SK-N-SH treated with all-trans-retinoic acid at 6 μM for 48 hours (cell line): ENCODE data around the gene PREP.

Experiments used
- ATAC-seq: fragments of 200-7000 bp; cut with Tn5 transposase; 3 replicates; pipeline ENCODE4 v1.9.1; 2020; ENCODE audit warnings: mild to moderate bottlenecking, moderate library complexity
- CREB5 ChIP-seq: fragments of 250-450 bp; sonication (Bioruptor Pico); IDR thresholded peaks from 2 replicates; pipeline ENCODE4 v1.5.1; 2020; ENCODE audit warnings: low read depth, mild to moderate bottlenecking, moderate library complexity
- ESRRG ChIP-seq: fragments of 250-450 bp; sonication (Bioruptor Pico); IDR thresholded peaks from 2 replicates; pipeline ENCODE4 v1.6.1; 2021; ENCODE audit warnings: mild to moderate bottlenecking
- GLIS3 ChIP-seq: fragments of 250-450 bp; sonication (Bioruptor Pico); IDR thresholded peaks from 2 replicates; pipeline ENCODE4 v1.5.0; 2020; ENCODE audit warnings: mild to moderate bottlenecking, moderate library complexity
- OSR1 ChIP-seq: fragments of 250-450 bp; sonication (Bioruptor Pico); IDR thresholded peaks from 2 replicates; pipeline ENCODE4 v1.8.0; 2022; ENCODE audit warnings: moderate library complexity, mild to moderate bottlenecking, inconsistent platforms
- PATZ1 ChIP-seq: fragments of 250-450 bp; sonication (Bioruptor Pico); IDR thresholded peaks from 2 replicates; pipeline ENCODE4 v1.8.0; 2020; ENCODE audit warnings: mild to moderate bottlenecking, moderate library complexity, borderline replicate concordance
- PPARA ChIP-seq: fragments of 250-450 bp; sonication (Bioruptor Pico); IDR thresholded peaks from 2 replicates; pipeline ENCODE4 v1.5.0; 2020; ENCODE audit warnings: mild to moderate bottlenecking, borderline replicate concordance
- RARB ChIP-seq: fragments of 250-450 bp; sonication (Bioruptor Pico); IDR thresholded peaks from 2 replicates; pipeline ENCODE4 v1.8.0; 2021; ENCODE audit warnings: mild to moderate bottlenecking, moderate library complexity
- SNAI2 ChIP-seq: fragments of 250-450 bp; sonication (Bioruptor Pico); IDR thresholded peaks from 2 replicates; pipeline ENCODE4 v1.5.0; 2020; ENCODE audit warnings: mild to moderate bottlenecking, moderate library complexity
- TCF4 ChIP-seq: fragments of 250-450 bp; sonication (Bioruptor Pico); IDR thresholded peaks from 2 replicates; pipeline ENCODE4 v1.8.0; 2021; ENCODE audit warnings: mild to moderate bottlenecking, moderate library complexity, borderline replicate concordance
- TOX ChIP-seq: fragments of 250-450 bp; sonication (Bioruptor Pico); IDR thresholded peaks from 2 replicates; pipeline ENCODE4 v1.8.0; 2021; ENCODE audit warnings: mild to moderate bottlenecking, moderate library complexity, borderline replicate concordance
- ZC3H10 ChIP-seq: fragments of 250-450 bp; sonication (Bioruptor Pico); IDR thresholded peaks from 2 replicates; pipeline ENCODE4 v1.5.1; 2021; ENCODE audit warnings: mild to moderate bottlenecking, moderate library complexity
- ZFP3 ChIP-seq: fragments of 250-450 bp; sonication (Bioruptor Pico); IDR thresholded peaks from 2 replicates; pipeline ENCODE4 v1.5.0; 2020; ENCODE audit warnings: mild to moderate bottlenecking, moderate library complexity
- ZNF565 ChIP-seq: fragments of 450-650 bp; formaldehyde crosslinking; conservative IDR thresholded peaks from 2 replicates; pipeline ENCODE4 v1.5.0; 2020; ENCODE audit warnings: low read depth, mild to moderate bottlenecking, moderate library complexity
- ZNF70 ChIP-seq: fragments of 450-650 bp; formaldehyde crosslinking; IDR thresholded peaks from 2 replicates; pipeline ENCODE4 v1.5.0; 2020; ENCODE audit warnings: mild to moderate bottlenecking, moderate library complexity
- ZNF8 ChIP-seq: fragments of 450-650 bp; formaldehyde crosslinking; IDR thresholded peaks from 2 replicates; pipeline ENCODE4 v1.5.0; 2020; ENCODE audit warnings: mild to moderate bottlenecking, moderate library complexity
- TF ChIP-seq, protein P1 (sequence below): fragments of 250-450 bp; sonication (Bioruptor Pico); IDR thresholded peaks from 2 replicates; pipeline ENCODE4 v1.8.0; 2021; ENCODE audit warnings: low read depth, mild to moderate bottlenecking, moderate library complexity, borderline replicate concordance
- TF ChIP-seq, protein P2 (sequence below): fragments of 250-450 bp; sonication (Bioruptor Pico); IDR thresholded peaks from 2 replicates; pipeline ENCODE4 v1.5.1; 2021; ENCODE audit warnings: mild to moderate bottlenecking, moderate library complexity
- TF ChIP-seq, protein P3 (sequence below): fragments of 250-450 bp; sonication (Bioruptor Pico); IDR thresholded peaks from 2 replicates; pipeline ENCODE4 v1.5.0; 2020; ENCODE audit warnings: mild to moderate bottlenecking, moderate library complexity

PREP gene

GRCh38 chr6:105382958-105383357 lies 19.9 kb downstream of the PREP start:
- TF ChIP-seq TCF4 (CRISPR knock-in tag) (no peak), OSR1 (CRISPR knock-in tag) (no peak), ZNF70 (CRISPR knock-in tag) (no peak), SNAI2 (CRISPR knock-in tag) (no peak), ESRRG (no peak)
- no peak for ATAC-seq

- no peak for ATAC-seq
- TF ChIP-seq PATZ1 (CRISPR knock-in tag) (no peak), ZNF70 (CRISPR knock-in tag) (no peak)
Measured at GRCh38 chr6:105382496-105382895, 20.4 kb downstream of the PREP start.

- TF ChIP-seq PPARA (no peak), TCF4 (CRISPR knock-in tag) (no peak), CREB5 (no peak), ZNF8 (CRISPR knock-in tag) (no peak)
- TF ChIP-seq, protein P1, sequence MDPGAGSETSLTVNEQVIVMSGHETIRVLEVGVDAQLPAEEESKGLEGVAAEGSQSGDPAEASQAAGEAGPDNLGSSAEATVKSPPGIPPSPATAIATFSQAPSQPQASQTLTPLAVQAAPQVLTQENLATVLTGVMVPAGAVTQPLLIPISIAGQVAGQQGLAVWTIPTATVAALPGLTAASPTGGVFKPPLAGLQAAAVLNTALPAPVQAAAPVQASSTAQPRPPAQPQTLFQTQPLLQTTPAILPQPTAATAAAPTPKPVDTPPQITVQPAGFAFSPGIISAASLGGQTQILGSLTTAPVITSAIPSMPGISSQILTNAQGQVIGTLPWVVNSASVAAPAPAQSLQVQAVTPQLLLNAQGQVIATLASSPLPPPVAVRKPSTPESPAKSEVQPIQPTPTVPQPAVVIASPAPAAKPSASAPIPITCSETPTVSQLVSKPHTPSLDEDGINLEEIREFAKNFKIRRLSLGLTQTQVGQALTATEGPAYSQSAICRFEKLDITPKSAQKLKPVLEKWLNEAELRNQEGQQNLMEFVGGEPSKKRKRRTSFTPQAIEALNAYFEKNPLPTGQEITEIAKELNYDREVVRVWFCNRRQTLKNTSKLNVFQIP = no peak
- ATAC-seq = no peak
Measured at GRCh38 chr6:105380634-105381033, 22.2 kb downstream of the PREP start.

DNA sequence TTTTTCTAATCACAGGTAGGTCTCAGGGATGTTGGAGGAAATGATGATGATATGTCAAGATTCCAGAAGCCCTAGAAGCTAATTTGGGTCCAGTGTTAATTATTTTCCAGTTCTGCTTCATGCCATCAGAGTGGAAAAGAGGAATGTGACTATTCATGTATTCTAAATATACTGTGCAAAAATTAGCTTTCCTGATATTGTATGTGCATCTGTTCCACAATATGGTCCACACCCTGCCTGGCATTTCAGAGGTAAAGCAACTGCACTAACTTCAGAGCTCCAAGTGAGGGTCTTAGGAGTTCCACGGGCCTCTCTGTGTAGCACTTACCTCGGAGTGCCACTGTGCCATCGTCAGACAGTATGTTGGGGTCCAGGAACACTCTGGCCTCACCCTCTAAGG lies 27.1 kb downstream of the PREP start:
- ATAC-seq = no peak
- TF ChIP-seq ZC3H10 (CRISPR knock-in tag) (no peak), CREB5 (no peak), ZNF565 (CRISPR knock-in tag) (no peak), TOX (CRISPR knock-in tag) (no peak), GLIS3 (CRISPR knock-in tag) (no peak), ZNF8 (CRISPR knock-in tag) (no peak), PPARA (no peak), TCF4 (CRISPR knock-in tag) (no peak), OSR1 (CRISPR knock-in tag) (no peak), ESRRG (no peak), RARB (CRISPR knock-in tag) (no peak), ZFP3 (CRISPR knock-in tag) (no peak)
- TF ChIP-seq, protein P2, sequence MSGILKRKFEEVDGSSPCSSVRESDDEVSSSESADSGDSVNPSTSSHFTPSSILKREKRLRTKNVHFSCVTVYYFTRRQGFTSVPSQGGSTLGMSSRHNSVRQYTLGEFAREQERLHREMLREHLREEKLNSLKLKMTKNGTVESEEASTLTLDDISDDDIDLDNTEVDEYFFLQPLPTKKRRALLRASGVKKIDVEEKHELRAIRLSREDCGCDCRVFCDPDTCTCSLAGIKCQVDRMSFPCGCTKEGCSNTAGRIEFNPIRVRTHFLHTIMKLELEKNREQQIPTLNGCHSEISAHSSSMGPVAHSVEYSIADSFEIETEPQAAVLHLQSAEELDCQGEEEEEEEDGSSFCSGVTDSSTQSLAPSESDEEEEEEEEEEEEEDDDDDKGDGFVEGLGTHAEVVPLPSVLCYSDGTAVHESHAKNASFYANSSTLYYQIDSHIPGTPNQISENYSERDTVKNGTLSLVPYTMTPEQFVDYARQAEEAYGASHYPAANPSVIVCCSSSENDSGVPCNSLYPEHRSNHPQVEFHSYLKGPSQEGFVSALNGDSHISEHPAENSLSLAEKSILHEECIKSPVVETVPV = no peak
- TF ChIP-seq, protein P3, sequence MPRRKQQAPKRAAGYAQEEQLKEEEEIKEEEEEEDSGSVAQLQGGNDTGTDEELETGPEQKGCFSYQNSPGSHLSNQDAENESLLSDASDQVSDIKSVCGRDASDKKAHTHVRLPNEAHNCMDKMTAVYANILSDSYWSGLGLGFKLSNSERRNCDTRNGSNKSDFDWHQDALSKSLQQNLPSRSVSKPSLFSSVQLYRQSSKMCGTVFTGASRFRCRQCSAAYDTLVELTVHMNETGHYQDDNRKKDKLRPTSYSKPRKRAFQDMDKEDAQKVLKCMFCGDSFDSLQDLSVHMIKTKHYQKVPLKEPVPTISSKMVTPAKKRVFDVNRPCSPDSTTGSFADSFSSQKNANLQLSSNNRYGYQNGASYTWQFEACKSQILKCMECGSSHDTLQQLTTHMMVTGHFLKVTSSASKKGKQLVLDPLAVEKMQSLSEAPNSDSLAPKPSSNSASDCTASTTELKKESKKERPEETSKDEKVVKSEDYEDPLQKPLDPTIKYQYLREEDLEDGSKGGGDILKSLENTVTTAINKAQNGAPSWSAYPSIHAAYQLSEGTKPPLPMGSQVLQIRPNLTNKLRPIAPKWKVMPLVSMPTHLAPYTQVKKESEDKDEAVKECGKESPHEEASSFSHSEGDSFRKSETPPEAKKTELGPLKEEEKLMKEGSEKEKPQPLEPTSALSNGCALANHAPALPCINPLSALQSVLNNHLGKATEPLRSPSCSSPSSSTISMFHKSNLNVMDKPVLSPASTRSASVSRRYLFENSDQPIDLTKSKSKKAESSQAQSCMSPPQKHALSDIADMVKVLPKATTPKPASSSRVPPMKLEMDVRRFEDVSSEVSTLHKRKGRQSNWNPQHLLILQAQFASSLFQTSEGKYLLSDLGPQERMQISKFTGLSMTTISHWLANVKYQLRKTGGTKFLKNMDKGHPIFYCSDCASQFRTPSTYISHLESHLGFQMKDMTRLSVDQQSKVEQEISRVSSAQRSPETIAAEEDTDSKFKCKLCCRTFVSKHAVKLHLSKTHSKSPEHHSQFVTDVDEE (CRISPR knock-in tag) = no peak
- TF ChIP-seq, protein P1 = no peak
